GM12878 (cell line): ENCODE measurements around the gene FERMT2. TPM values are rescaled to one million over a fixed set of nuclear protein-coding genes. Genes with fewer than 3 reads are reported as not detected.

ENCODE experiments used
- ATAC-seq: fragments of 200-7000 bp; cut with Tn5 transposase; 3 replicates; pipeline ENCODE4 v1.9.1; 2020; ENCODE audit warnings: mild to moderate bottlenecking, moderate library complexity
- BruUV-seq: library from RNA; stranded (reverse); fragments of 400-500 nt; replicated peaks from 2 replicates; lab custom pipeline; 2021; lab: Mats Ljungman, UMichigan
- CTCF ChIA-PET: fragments of 300-600 bp; sonication (Branson Sonifier 250); formaldehyde crosslinking; extraction: SDS; loops from one replicate; lab custom pipeline; 2021; ENCODE audit warnings: inconsistent platforms; lab: Yijun Ruan, JAX
- POLR2A ChIA-PET: fragments of 350-600 bp; formaldehyde crosslinking; extraction: SDS; loops from one replicate; lab custom pipeline; 2021; ENCODE audit warnings: inconsistent platforms; lab: Charles Lee
- RAD21 ChIA-PET: fragments of 300-600 bp; sonication (Branson Sonifier 250); formaldehyde crosslinking; loops from one replicate; lab custom pipeline; 2023; ENCODE audit warnings: antibody characterized with exemption; ENCODE audit not compliant: unreplicated experiment; lab: Charles Lee
- SMC1A ChIA-PET: fragments of 300-600 bp; sonication (Branson Sonifier 250); formaldehyde crosslinking; loops from one replicate; lab custom pipeline; 2023; ENCODE audit not compliant: unreplicated experiment, uncharacterized antibody; lab: Charles Lee
- DNase-seq: peaks from one replicate; pipeline ENCODE4 v3.0.0-alpha.2; 2011; ENCODE audit warnings: low read depth, low spot score
- FAIRE-seq: peaks from 3 replicates; lab custom pipeline; 2011; peaks lifted over from hg19 to GRCh38; lab: Jason Lieb, UNC
- H2AFZ ChIP-seq: 2 replicates; pipeline ENCODE4 v1.6.0; 2011; ENCODE audit warnings: low read depth, low read length, control low read depth; ENCODE audit not compliant: control insufficient read depth
- H3K27ac ChIP-seq: 2 replicates; pipeline ENCODE4 v1.5.1; 2011; ENCODE audit warnings: control low read depth; ENCODE audit not compliant: control insufficient read depth, insufficient read depth
- H3K27me3 ChIP-seq, 2 experiments: replicated peaks in 1 of 2; 2 replicates each; pipeline versions ENCODE4 v1.6.0 to v1.6.1; 2011; ENCODE audit warnings: low read length in 1 of 2; ENCODE audit not compliant: control insufficient read depth in 2 of 2, insufficient read depth in 2 of 2
- H3K36me3 ChIP-seq, 2 experiments: 2 replicates each; pipeline ENCODE4 v1.5.1; 2011; ENCODE audit warnings: low read length in 1 of 2; ENCODE audit not compliant: control insufficient read depth in 2 of 2, insufficient read depth in 2 of 2
- H3K4me1 ChIP-seq: 2 replicates; pipeline ENCODE4 v1.6.1; 2011; ENCODE audit warnings: mild to moderate bottlenecking, low read length, moderate library complexity, mixed read lengths; ENCODE audit not compliant: control insufficient read depth, insufficient read depth
- H3K4me2 ChIP-seq: 2 replicates; pipeline ENCODE4 v1.6.0; 2011; ENCODE audit warnings: control low read depth; ENCODE audit not compliant: control insufficient read depth, insufficient read depth
- H3K4me3 ChIP-seq: fragments of 200-600 bp; sonication (generic); 2 replicates; pipeline ENCODE4 v1.5.1; 2016
- H3K79me2 ChIP-seq: 2 replicates; pipeline ENCODE4 v1.6.0; 2011; ENCODE audit warnings: low read length; ENCODE audit not compliant: control insufficient read depth, insufficient read depth
- H3K9ac ChIP-seq: 2 replicates; pipeline ENCODE4 v1.8.0; 2011; ENCODE audit warnings: low read length, control low read depth, mixed read lengths; ENCODE audit not compliant: control insufficient read depth, insufficient read depth
- H3K9me3 ChIP-seq: replicated peaks from 3 replicates; pipeline ENCODE4 v1.5.1; 2011; ENCODE audit warnings: mild to moderate bottlenecking, low read length; ENCODE audit not compliant: control insufficient read depth, insufficient read depth
- H4K20me1 ChIP-seq: 2 replicates; pipeline ENCODE4 v1.6.0; 2011; ENCODE audit not compliant: control insufficient read depth, insufficient read depth
- ASH2L ChIP-seq: fragments of 300-600, 200-600 bp; sonication (generic); IDR thresholded peaks from 2 replicates; pipeline ENCODE4 v1.6.1; 2017; ENCODE audit warnings: low read depth, mild to moderate bottlenecking, borderline replicate concordance
- BMI1 ChIP-seq: fragments of 450-650 bp; IDR thresholded peaks from 2 replicates; pipeline ENCODE4 v1.6.1; 2016; ENCODE audit warnings: mild to moderate bottlenecking, moderate library complexity, borderline replicate concordance
- BRCA1 ChIP-seq: IDR thresholded peaks from 2 replicates; pipeline ENCODE4 v1.6.1; 2011; ENCODE audit warnings: low read depth, low read length, improper control_type of control experiment
- DPF2 ChIP-seq: fragments of 450-650 bp; IDR thresholded peaks from 2 replicates; pipeline ENCODE4 v1.6.1; 2017; ENCODE audit warnings: mild to moderate bottlenecking
- GABPA ChIP-seq: IDR thresholded peaks from 2 replicates; pipeline ENCODE4 v1.6.1; 2014; ENCODE audit warnings: antibody characterized with exemption, low read depth, mild to moderate bottlenecking, inconsistent platforms
- KDM1A ChIP-seq: fragments of 200-600 bp; sonication (generic); IDR thresholded peaks from 2 replicates; pipeline ENCODE4 v1.6.1; 2016; ENCODE audit warnings: borderline replicate concordance
- MXI1 ChIP-seq: fragments of 150-350 bp; IDR thresholded peaks from 2 replicates; pipeline ENCODE4 v1.6.1; 2011; ENCODE audit warnings: low read depth, mild to moderate bottlenecking, inconsistent platforms, low read length, improper control_type of control experiment
- MYB ChIP-seq: fragments of 150-350 bp; IDR thresholded peaks from 2 replicates; pipeline ENCODE4 v1.6.1; 2014; ENCODE audit warnings: mild to moderate bottlenecking, low read depth, low read length, borderline replicate concordance
- PAX5 ChIP-seq: IDR thresholded peaks from 2 replicates; pipeline ENCODE4 v1.6.1; 2011; ENCODE audit warnings: low read depth, low read length, borderline replicate concordance
- RAD21 ChIP-seq: IDR thresholded peaks from 2 replicates; pipeline ENCODE4 v1.6.1; 2011; ENCODE audit warnings: mild to moderate bottlenecking, low read depth, low read length, moderate library complexity; ENCODE audit not compliant: insufficient read depth
- RB1 ChIP-seq: fragments of 450-650 bp; formaldehyde crosslinking; IDR thresholded peaks from 2 replicates; pipeline ENCODE4 v1.6.1; 2017; ENCODE audit warnings: mild to moderate bottlenecking, borderline replicate concordance
- SMAD5 ChIP-seq: IDR thresholded peaks from 2 replicates; pipeline ENCODE4 v1.6.1; 2016; ENCODE audit warnings: antibody characterized with exemption, low read depth
- YBX1 ChIP-seq: fragments of 450-650 bp; IDR thresholded peaks from 2 replicates; pipeline ENCODE4 v1.6.1; 2016; ENCODE audit warnings: antibody characterized with exemption
- ZNF384 ChIP-seq: IDR thresholded peaks from 2 replicates; pipeline ENCODE4 v1.6.1; 2012; ENCODE audit warnings: low read depth, mild to moderate bottlenecking, low read length, improper control_type of control experiment, borderline replicate concordance
- WGBS: methylation state at CpG from one replicate; pipeline ENCODE4 v1.1.6; 2016; ENCODE audit warnings: low lambda C conversion rate; ENCODE audit not compliant: insufficient replicate concordance, insufficient coverage; ENCODE audit errors: missing lambda C conversion rate; 5-methylcytosine and 5-hydroxymethylcytosine counted together
- in situ Hi-C: fragments of 300-500 bp; cut with MboI; formaldehyde crosslinking; loops from 9 replicates; pipeline ENCODE4 v1.14.3; 2018; ENCODE audit warnings: mixed read lengths
- intact Hi-C: fragments of 100-400 bp; cut with micrococcal nuclease; formaldehyde crosslinking; loops from one replicate; pipeline ENCODE4 v1.14.2; 2022; ENCODE audit not compliant: unreplicated experiment
- polyA plus RNA-seq, 11 experiments: library from polyadenylated mRNA; depleted of rRNA in 4 of 11; unstranded in 6 of 11; stranded (reverse) in 5 of 11; fragments of >200 nt; fragmentation: Nextera tagmentation in 4 of 11; fragmentation: Illumina TruSeq in 1 of 11; extraction: Ambion mirVana in 4 of 11; extraction: Trizol in 1 of 11; gene quantifications; 1 replicate in 1 of 11; 2 replicates in 10 of 11; pipeline versions ENCODE4 v1.2.1 to v1.2.3, GENCODE V29; 2011 to 2016; ENCODE audit warnings: inconsistent platforms in 2 of 11, missing spikeins in 2 of 11, low read depth in 1 of 11
- total RNA-seq, 4 experiments: library from RNA; depleted of rRNA in 3 of 4; stranded (reverse); fragments of >200 nt in 3 of 4; fragmentation: Illumina TruSeq in 1 of 4; extraction: Trizol in 1 of 4; gene quantifications; 2 replicates each; pipeline versions ENCODE4 v1.2.1 to v1.2.3, GENCODE V29; 2013 to 2021
- TF ChIP-seq, protein P1 (sequence below): fragments of 450-650 bp; IDR thresholded peaks from 2 replicates; pipeline ENCODE4 v1.6.1; 2017; ENCODE audit warnings: low read depth, mild to moderate bottlenecking, moderate library complexity
- TF ChIP-seq, protein P2 (sequence below): fragments of 450-650 bp; IDR thresholded peaks from 2 replicates; pipeline ENCODE4 v1.6.1; 2017; ENCODE audit warnings: mild to moderate bottlenecking
- TF ChIP-seq, protein P3 (sequence below): fragments of 150-350 bp; IDR thresholded peaks from 2 replicates; pipeline ENCODE4 v1.6.1; 2014; ENCODE audit warnings: mild to moderate bottlenecking, low read depth, low read length
- TF ChIP-seq, protein P4 (sequence below): fragments of 450-650 bp; IDR thresholded peaks from 2 replicates; pipeline ENCODE4 v1.6.1; 2017; ENCODE audit warnings: borderline replicate concordance

FERMT2 gene
- total and polyA plus RNA-seq, 10 of the 15 experiments (the other 5 are each of a cell fraction or from before 2014, with no cell fraction given), result 4.9 to 35.5 (median 19.5) TPM

DNA sequence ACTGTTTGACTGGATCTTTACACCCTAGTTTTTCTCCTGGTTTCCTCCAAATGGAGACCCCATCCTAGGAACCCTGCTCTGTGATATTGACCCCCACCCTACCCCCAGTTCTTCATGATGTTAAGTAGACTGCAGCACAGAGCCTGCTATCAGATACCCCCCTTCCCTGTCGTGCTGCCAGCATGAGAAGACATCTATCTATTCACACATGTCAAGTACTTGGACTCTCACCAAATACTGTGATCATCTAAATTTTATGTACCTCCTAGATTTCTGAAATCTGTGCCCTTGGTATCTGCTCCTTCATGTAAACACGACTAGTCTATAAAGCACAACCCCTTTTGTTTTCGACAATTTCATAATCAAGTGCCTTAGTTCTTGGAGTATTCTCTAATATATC, 38.9 kb downstream of the FERMT2 start:
- no peak overlapping the region for H3K9ac ChIP-seq
- ChIA-PET SMC1A (interaction anchor here (1.0 to 1.3 kb wide), 4 partner anchors 13 to 49 kb away, joined by 3 to 4 read pairs (median 4); no protein-coding TSS in a partner anchor), RAD21 (no interaction called here), CTCF (no interaction called here), POLR2A (interaction anchor here (0.6 kb wide), 1 partner anchor 349 kb away, joined by 3 read pairs; no protein-coding TSS in a partner anchor)
- no peaks in the 10 kb centered on the region for H3K4me1 ChIP-seq
- no peaks in the 10 kb centered on the region for H3K36me3 ChIP-seq
- H3K27me3 ChIP-seq, result no peaks in the 10 kb centered on the region
- H2AFZ ChIP-seq, result no peak overlapping the region
- intact Hi-C loops, result no loop called here
- no peaks in the 10 kb centered on the region for H3K79me2 ChIP-seq
- ATAC-seq, result no peak
- no peak for DNase-seq
- no TSS peak for BruUV-seq
- FAIRE-seq, result no peak
- in situ Hi-C loops, result no loop called here
- H3K27ac ChIP-seq, result no peak overlapping the region
- H3K4me2 ChIP-seq, result no peak overlapping the region
- no peaks in the 10 kb centered on the region for H3K9me3 ChIP-seq
- H3K4me3 ChIP-seq, result no peak overlapping the region
- 53% methylated on average over 3 of the region's 3 CpGs for WGBS
- no peak for TF ChIP-seq KDM1A
- TF ChIP-seq, protein P1, sequence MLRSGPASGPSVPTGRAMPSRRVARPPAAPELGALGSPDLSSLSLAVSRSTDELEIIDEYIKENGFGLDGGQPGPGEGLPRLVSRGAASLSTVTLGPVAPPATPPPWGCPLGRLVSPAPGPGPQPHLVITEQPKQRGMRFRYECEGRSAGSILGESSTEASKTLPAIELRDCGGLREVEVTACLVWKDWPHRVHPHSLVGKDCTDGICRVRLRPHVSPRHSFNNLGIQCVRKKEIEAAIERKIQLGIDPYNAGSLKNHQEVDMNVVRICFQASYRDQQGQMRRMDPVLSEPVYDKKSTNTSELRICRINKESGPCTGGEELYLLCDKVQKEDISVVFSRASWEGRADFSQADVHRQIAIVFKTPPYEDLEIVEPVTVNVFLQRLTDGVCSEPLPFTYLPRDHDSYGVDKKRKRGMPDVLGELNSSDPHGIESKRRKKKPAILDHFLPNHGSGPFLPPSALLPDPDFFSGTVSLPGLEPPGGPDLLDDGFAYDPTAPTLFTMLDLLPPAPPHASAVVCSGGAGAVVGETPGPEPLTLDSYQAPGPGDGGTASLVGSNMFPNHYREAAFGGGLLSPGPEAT, result no peak
- no peak for TF ChIP-seq ZNF384
- no peak for TF ChIP-seq BRCA1
- no peak for TF ChIP-seq RAD21
- TF ChIP-seq BMI1, result no peak
- TF ChIP-seq, protein P2, sequence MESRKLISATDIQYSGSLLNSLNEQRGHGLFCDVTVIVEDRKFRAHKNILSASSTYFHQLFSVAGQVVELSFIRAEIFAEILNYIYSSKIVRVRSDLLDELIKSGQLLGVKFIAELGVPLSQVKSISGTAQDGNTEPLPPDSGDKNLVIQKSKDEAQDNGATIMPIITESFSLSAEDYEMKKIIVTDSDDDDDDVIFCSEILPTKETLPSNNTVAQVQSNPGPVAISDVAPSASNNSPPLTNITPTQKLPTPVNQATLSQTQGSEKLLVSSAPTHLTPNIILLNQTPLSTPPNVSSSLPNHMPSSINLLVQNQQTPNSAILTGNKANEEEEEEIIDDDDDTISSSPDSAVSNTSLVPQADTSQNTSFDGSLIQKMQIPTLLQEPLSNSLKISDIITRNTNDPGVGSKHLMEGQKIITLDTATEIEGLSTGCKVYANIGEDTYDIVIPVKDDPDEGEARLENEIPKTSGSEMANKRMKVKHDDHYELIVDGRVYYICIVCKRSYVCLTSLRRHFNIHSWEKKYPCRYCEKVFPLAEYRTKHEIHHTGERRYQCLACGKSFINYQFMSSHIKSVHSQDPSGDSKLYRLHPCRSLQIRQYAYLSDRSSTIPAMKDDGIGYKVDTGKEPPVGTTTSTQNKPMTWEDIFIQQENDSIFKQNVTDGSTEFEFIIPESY, result no peak
- TF ChIP-seq DPF2, result no peak
- no peak for TF ChIP-seq MXI1
- no peak for TF ChIP-seq YBX1
- no peak for TF ChIP-seq MYB
- no peak for TF ChIP-seq ASH2L
- TF ChIP-seq GABPA, result no peak
- no peak for TF ChIP-seq SMAD5
- TF ChIP-seq, protein P3, sequence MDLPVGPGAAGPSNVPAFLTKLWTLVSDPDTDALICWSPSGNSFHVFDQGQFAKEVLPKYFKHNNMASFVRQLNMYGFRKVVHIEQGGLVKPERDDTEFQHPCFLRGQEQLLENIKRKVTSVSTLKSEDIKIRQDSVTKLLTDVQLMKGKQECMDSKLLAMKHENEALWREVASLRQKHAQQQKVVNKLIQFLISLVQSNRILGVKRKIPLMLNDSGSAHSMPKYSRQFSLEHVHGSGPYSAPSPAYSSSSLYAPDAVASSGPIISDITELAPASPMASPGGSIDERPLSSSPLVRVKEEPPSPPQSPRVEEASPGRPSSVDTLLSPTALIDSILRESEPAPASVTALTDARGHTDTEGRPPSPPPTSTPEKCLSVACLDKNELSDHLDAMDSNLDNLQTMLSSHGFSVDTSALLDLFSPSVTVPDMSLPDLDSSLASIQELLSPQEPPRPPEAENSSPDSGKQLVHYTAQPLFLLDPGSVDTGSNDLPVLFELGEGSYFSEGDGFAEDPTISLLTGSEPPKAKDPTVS, result no peak
- TF ChIP-seq, protein P4, sequence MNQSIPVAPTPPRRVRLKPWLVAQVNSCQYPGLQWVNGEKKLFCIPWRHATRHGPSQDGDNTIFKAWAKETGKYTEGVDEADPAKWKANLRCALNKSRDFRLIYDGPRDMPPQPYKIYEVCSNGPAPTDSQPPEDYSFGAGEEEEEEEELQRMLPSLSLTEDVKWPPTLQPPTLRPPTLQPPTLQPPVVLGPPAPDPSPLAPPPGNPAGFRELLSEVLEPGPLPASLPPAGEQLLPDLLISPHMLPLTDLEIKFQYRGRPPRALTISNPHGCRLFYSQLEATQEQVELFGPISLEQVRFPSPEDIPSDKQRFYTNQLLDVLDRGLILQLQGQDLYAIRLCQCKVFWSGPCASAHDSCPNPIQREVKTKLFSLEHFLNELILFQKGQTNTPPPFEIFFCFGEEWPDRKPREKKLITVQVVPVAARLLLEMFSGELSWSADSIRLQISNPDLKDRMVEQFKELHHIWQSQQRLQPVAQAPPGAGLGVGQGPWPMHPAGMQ, result no peak
- TF ChIP-seq PAX5, result no peak
- TF ChIP-seq RB1, result no peak
- no peaks in the 10 kb centered on the region for H4K20me1 ChIP-seq
